GM21737 (cell line): Measurements from ENCODE around the gene SUB1.

Experiments
- ATAC-seq: cut with Tn5 transposase; IDR thresholded peaks from one replicate; pipeline ENCODE4 v1.9.1; 2021; ENCODE audit warnings: mild to moderate bottlenecking, moderate library complexity; ENCODE audit not compliant: unreplicated experiment

Gene SUB1

GRCh38 chr5:32638309-32638708 lies 53.0 kb downstream of the SUB1 start:
- ATAC-seq: no peak

DNA sequence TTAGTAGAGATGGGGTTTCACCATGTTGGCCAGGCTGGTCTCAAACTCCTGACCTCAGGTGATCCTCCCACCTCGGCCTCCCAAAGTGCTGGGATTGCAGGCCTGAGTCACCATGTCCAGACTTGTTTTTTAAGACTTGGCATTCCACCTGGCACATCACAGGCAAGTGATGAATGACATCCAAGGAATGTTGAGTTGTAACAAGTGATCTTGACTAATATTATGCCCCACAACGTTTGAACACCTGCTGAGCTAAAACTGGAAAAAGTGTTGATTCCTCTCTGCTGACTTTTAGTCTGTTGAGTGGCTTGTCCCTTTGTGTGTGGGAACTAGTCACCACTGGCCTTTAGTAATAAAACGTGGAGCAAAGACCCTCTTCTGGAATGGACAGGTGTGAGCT lies 54.6 kb downstream of the SUB1 start:
- no peak for ATAC-seq

- no peak for ATAC-seq
Measured at GRCh38 chr5:32642276-32643002, 57.1 kb downstream of the SUB1 start.

- no peak for ATAC-seq
Measured at GRCh38 chr5:32645246-32645645, 59.9 kb downstream of the SUB1 start.

DNA sequence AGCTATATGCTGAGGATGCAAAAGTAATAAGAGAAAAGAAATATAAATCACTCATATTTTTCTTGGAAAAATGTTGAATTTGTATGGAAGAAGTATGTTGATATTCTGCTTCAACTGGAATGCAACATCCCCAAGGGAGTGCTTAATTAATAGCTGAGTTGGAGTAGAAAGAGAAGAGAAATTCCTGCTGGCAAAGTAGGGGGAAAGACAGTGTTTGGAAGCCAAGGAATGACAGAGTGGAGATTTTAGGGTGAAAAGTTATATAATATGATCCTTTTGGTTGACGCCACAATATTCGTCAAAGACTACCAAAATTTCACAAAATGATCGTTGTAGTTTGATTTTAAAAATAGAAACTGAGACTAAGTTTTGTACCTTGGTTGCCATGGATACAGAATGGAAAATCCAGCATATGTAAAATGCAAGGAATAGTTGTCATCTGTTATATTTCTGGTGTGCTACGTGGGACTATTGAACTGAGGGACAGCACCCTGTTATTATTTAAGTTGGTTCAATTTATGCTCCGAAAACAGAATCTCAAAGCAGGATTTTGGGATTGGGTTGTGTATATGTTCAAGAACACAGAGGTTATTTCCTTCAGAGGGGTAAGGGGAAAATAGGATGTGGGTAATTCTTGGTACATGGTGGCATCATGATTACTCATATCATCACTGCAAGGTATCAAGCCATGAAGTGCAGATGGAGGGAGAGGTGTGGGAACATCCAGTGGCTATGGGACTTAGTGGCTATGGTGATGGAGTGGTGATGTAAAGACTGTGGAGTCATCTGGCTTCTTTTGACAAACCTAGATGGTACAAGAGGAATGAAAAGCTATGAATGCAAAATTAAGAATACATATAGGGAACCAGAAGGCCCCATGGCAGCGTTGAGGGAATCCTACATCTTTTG lies 61.0 kb downstream of the SUB1 start:
- no peak for ATAC-seq

GRCh38 chr5:32651088-32651487 lies 65.7 kb downstream of the SUB1 start:
- ATAC-seq: no peak

DNA sequence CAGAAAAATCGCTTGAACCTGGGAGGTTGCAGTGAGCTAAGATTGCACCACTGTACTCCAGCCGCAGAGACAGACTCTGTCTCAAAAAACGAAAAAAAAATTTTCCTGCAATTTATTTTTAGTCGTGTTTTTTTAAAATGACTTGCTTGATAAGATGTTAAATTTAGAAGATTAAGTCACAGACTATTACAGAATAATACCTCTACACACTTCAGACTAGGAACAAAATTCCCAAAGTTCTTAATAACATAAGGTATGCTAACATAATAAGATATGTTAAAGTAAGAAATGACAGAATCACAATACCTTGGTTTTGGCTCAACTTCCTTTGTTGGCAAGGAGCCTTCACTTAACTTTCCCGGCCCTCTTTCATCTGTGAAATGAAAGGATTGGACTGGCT lies 66.3 kb downstream of the SUB1 start:
- ATAC-seq: no peak
